OCI-LY7 (cell line): ENCODE data around the gene MOB3A. TPM values are rescaled to one million over a fixed set of nuclear protein-coding genes. Genes with fewer than 3 reads are reported as not detected.

ENCODE experiments used
- BruUV-seq: library from RNA; stranded (reverse); fragments of 400-500 nt; replicated peaks from 2 replicates; lab custom pipeline; 2021; lab: Mats Ljungman, UMichigan
- CTCF ChIA-PET: fragments of 300-600 bp; sonication (Branson Sonifier 250); formaldehyde crosslinking; loops from one replicate; lab custom pipeline; 2022; ENCODE audit warnings: antibody characterized with exemption; ENCODE audit not compliant: unreplicated experiment; lab: Charles Lee
- POLR2A ChIA-PET: fragments of 300-600 bp; sonication (Branson Sonifier 250); formaldehyde crosslinking; loops from one replicate; lab custom pipeline; 2022; ENCODE audit warnings: antibody characterized with exemption; lab: Charles Lee
- DNase-seq: peaks from one replicate; pipeline ENCODE4 v3.0.0-alpha.2; 2015; ENCODE audit warnings: low spot score
- H2AFZ ChIP-seq: fragments of 200-600 bp; sonication (generic), shearing (Covaris generic); 2 replicates; pipeline ENCODE4 v1.6.1; 2014; ENCODE audit warnings: mild to moderate bottlenecking, antibody characterized with exemption, low read length, moderate library complexity
- H3K27ac ChIP-seq: fragments of 200-600 bp; sonication (generic); 2 replicates; pipeline ENCODE4 v1.5.1; 2014; ENCODE audit warnings: mixed run types, low read depth, mild to moderate bottlenecking, moderate library complexity, low read length, inconsistent platforms; ENCODE audit not compliant: poor library complexity, severe bottlenecking
- H3K36me3 ChIP-seq: fragments of 200-600 bp; sonication (generic); 2 replicates; pipeline ENCODE4 v1.6.1; 2014; ENCODE audit warnings: mild to moderate bottlenecking, antibody characterized with exemption, low read length, moderate library complexity, mixed read lengths; ENCODE audit not compliant: insufficient read depth
- H3K4me1 ChIP-seq: fragments of 200-600 bp; sonication (generic); 2 replicates; pipeline ENCODE4 v1.5.1; 2014; ENCODE audit warnings: mild to moderate bottlenecking, low read length; ENCODE audit not compliant: insufficient read depth, poor library complexity, severe bottlenecking
- H3K4me2 ChIP-seq: fragments of 200-600 bp; sonication (generic); 2 replicates; pipeline ENCODE4 v1.6.1; 2014; ENCODE audit warnings: mild to moderate bottlenecking, low read length
- H3K4me3 ChIP-seq: fragments of 200-600 bp; sonication (generic); 2 replicates; pipeline ENCODE4 v1.5.1; 2014; ENCODE audit warnings: mild to moderate bottlenecking, low read depth, low read length; ENCODE audit not compliant: poor library complexity, severe bottlenecking
- H3K79me2 ChIP-seq: fragments of 200-600 bp; sonication (generic); 2 replicates; pipeline ENCODE4 v1.6.1; 2016; ENCODE audit warnings: low read depth, mild to moderate bottlenecking, low read length, moderate library complexity, mixed read lengths; ENCODE audit not compliant: insufficient read depth
- H3K9me2 ChIP-seq: fragments of 200-600 bp; sonication (generic); 2 replicates; pipeline ENCODE4 v1.6.1; 2016; ENCODE audit warnings: mild to moderate bottlenecking, low read length, mixed read lengths; ENCODE audit not compliant: insufficient read depth
- H3K9me3 ChIP-seq: fragments of 200-600 bp; sonication (generic); 2 replicates; pipeline ENCODE4 v1.6.1; 2014; ENCODE audit warnings: mild to moderate bottlenecking, mixed run types, low read length, mixed read lengths
- H4K20me1 ChIP-seq: fragments of 200-600 bp; sonication (generic); 2 replicates; pipeline ENCODE4 v1.6.1; 2014; ENCODE audit warnings: mild to moderate bottlenecking, antibody characterized with exemption, low read length, moderate library complexity, mixed read lengths; ENCODE audit not compliant: insufficient read depth
- EZH2phosphoT487 ChIP-seq: fragments of 200-600 bp; sonication (generic); IDR thresholded peaks from 2 replicates; pipeline ENCODE4 v1.6.1; 2018; ENCODE audit warnings: low read depth, borderline replicate concordance, mild to moderate bottlenecking, mixed run types, antibody characterized with exemption, low read length, moderate library complexity, mixed read lengths
- intact Hi-C: fragments of 100-400 bp; cut with micrococcal nuclease; formaldehyde crosslinking; loops from one replicate; pipeline ENCODE4 v1.10.0; 2022; ENCODE audit not compliant: unreplicated experiment
- total RNA-seq, 2 experiments: library from RNA; depleted of rRNA in 1 of 2; stranded (reverse); fragments of >200 nt in 1 of 2; shearing (Covaris generic) in 1 of 2; gene quantifications; 2 replicates each; pipeline ENCODE4 v1.2.3, GENCODE V29; 2014 to 2022
- TF ChIP-seq, protein P1 (sequence below): fragments of 200-600 bp; sonication (generic); conservative IDR thresholded peaks from 2 replicates; pipeline ENCODE4 v1.5.1; 2014; ENCODE audit warnings: mild to moderate bottlenecking, antibody characterized with exemption, low read length, moderate library complexity, mixed read lengths

The MOB3A gene
- total RNA-seq, 2 experiments from 2014 or later, result 54.6 to 111 TPM

DNA sequence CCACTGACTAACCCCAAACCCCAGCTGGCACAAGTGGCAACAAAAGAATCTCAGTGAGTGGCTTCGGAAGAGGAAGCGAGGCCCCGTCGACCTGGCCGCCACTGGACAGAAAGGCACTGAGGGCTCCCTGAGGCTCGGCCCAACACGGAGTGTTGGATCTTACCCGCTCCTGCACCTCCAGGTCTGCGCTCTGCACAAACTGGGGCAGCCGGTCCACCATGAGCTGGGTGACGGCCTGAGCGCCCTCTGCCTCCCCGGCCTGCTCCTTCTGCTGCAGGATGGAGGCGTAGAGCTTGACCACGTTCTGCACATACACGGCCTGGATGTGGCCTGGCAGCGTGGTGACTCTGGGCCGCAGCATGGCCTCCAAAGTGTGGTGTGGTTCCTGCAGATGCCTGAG, 22.3 kb upstream of the MOB3A start:
- Histone ChIP-seq H4K20me1 (no peaks in the 10 kb centered on the region), H3K79me2 (no peaks in the 10 kb centered on the region), H3K27ac (no peak overlapping the region), H3K36me3 (peaks cover 94% of the 10 kb centered on the region), H3K4me2 (no peak overlapping the region), H2AFZ (no peak overlapping the region), H3K4me1 (no peaks in the 10 kb centered on the region), H3K9me2 (no peaks in the 10 kb centered on the region), H3K4me3 (no peak overlapping the region), H3K9me3 (no peaks in the 10 kb centered on the region)
- CTCF ChIA-PET, result no interaction called here
- DNase-seq, result no peak
- intact Hi-C loops, result no loop called here
- TF ChIP-seq, protein P1, sequence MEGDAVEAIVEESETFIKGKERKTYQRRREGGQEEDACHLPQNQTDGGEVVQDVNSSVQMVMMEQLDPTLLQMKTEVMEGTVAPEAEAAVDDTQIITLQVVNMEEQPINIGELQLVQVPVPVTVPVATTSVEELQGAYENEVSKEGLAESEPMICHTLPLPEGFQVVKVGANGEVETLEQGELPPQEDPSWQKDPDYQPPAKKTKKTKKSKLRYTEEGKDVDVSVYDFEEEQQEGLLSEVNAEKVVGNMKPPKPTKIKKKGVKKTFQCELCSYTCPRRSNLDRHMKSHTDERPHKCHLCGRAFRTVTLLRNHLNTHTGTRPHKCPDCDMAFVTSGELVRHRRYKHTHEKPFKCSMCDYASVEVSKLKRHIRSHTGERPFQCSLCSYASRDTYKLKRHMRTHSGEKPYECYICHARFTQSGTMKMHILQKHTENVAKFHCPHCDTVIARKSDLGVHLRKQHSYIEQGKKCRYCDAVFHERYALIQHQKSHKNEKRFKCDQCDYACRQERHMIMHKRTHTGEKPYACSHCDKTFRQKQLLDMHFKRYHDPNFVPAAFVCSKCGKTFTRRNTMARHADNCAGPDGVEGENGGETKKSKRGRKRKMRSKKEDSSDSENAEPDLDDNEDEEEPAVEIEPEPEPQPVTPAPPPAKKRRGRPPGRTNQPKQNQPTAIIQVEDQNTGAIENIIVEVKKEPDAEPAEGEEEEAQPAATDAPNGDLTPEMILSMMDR, result no peak
- TF ChIP-seq EZH2phosphoT487, result no peak
- POLR2A ChIA-PET, result no interaction called here
- no TSS peak for BruUV-seq

DNA sequence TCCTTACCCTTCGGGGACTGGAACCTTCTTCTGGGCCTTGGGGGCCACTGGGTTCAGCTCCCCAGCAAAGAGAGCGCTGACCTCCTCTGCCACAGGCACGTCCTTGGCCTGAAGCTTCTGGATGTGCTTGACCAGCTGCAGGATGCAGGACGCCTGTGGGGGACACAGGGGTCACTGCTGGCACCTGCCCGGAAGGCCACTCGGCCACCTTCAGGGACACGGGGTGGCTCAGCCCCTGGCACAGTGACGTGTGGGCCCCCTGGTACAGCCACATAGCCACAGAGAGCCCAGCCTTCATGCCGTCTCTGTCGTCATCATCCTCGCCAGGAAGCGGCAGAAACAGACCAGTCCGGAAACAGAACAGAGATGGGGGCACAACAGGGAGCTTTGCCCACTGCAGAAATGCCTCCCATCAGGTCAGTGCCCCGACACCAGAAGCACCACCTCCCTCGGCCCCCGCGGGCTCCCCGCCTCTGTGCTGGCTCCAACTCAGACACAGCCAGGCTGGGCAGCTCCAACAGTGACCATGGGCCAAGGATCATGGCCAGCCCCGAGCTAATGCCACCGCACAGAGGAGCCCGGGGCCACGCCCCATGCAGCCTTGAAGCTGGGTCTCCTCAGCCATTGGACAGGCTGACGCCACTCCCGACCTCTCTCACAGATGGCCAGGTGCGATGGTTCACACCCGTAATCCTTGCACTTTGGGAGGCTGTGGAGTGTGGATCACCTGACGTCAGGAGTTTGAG, 21.3 kb upstream of the MOB3A start:
- Histone ChIP-seq H2AFZ (no peak overlapping the region), H3K36me3 (peaks cover 92% of the 10 kb centered on the region), H3K27ac (no peak overlapping the region), H4K20me1 (no peaks in the 10 kb centered on the region), H3K4me1 (no peaks in the 10 kb centered on the region), H3K4me2 (no peak overlapping the region), H3K9me2 (no peaks in the 10 kb centered on the region), H3K4me3 (no peak overlapping the region), H3K79me2 (no peaks in the 10 kb centered on the region), H3K9me3 (no peaks in the 10 kb centered on the region)
- ChIA-PET POLR2A (no interaction called here), CTCF (no interaction called here)
- TF ChIP-seq, protein P1, result no peak
- TF ChIP-seq EZH2phosphoT487, result no peak
- DNase-seq, result no peak
- no TSS peak for BruUV-seq
- intact Hi-C loops, result no loop called here

DNA sequence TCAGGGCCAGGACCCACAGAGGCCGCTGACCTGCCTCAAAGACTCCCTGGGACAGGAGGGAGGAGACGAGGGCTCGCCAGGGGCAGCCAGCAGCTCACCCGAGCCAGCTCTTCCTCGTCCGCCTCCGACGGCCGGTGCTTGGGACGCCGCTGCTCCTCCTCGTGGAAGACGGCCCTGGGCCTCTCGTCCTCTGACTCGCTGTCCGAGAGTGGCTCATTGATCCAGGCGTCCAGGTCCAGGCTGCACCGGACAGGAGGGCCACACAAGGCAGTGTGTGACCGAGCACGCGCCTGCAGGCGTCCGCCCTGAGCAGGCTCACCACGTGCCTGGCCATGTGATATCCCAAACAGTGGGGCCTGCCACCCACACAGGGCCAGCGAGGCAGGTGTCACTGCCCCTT, 20.4 kb upstream of the MOB3A start:
- no peaks in the 10 kb centered on the region for H3K9me3 ChIP-seq
- no peaks in the 10 kb centered on the region for H3K9me2 ChIP-seq
- H3K4me3 ChIP-seq, result no peak overlapping the region
- H2AFZ ChIP-seq, result no peak overlapping the region
- H3K36me3 ChIP-seq, result peaks cover 92% of the 10 kb centered on the region
- BruUV-seq, result no TSS peak
- CTCF ChIA-PET, result no interaction called here
- no peaks in the 10 kb centered on the region for H3K4me1 ChIP-seq
- intact Hi-C loops, result no loop called here
- no peaks in the 10 kb centered on the region for H3K79me2 ChIP-seq
- no peak overlapping the region for H3K27ac ChIP-seq
- no peak for DNase-seq
- H4K20me1 ChIP-seq, result no peaks in the 10 kb centered on the region
- POLR2A ChIA-PET, result no interaction called here
- TF ChIP-seq, protein P1, result no peak
- TF ChIP-seq EZH2phosphoT487, result no peak
- H3K4me2 ChIP-seq, result no peak overlapping the region
